WTC11 (cell line): ENCODE measurements around the gene GALNT2. TPM values are rescaled to one million over a fixed set of nuclear protein-coding genes. Genes with fewer than 3 reads are reported as not detected.

Experiments
- ATAC-seq: fragments of 200-7000 bp; cut with Tn5 transposase; 2 replicates; pipeline ENCODE4 v1.10.0; 2021; ENCODE audit warnings: mild to moderate bottlenecking, moderate library complexity
- CTCF ChIA-PET: fragments of 300-600 bp; sonication (Branson Sonifier 250); formaldehyde crosslinking; loops from one replicate; lab custom pipeline; 2021; ENCODE audit warnings: antibody characterized with exemption; lab: Charles Lee
- POLR2A ChIA-PET: fragments of 350-600 bp; sonication (Branson Sonifier 250); formaldehyde crosslinking; loops from one replicate; lab custom pipeline; 2021; ENCODE audit warnings: antibody characterized with exemption; lab: Charles Lee
- DNase-seq: peaks from one replicate; pipeline ENCODE4 v3.0.0; 2021; ENCODE audit warnings: low spot score
- H3K27ac Mint-ChIP-seq: 2 replicates; pipeline ENCODE4 v1.8.0; 2021; ENCODE audit warnings: mixed read lengths
- H3K27me3 Mint-ChIP-seq: 2 replicates; pipeline ENCODE4 v1.8.0; 2021; ENCODE audit warnings: low read depth, mild to moderate bottlenecking, moderate library complexity, mixed read lengths
- H3K36me3 Mint-ChIP-seq: 2 replicates; pipeline ENCODE4 v1.8.0; 2021; ENCODE audit warnings: mixed read lengths
- H3K4me1 Mint-ChIP-seq: 2 replicates; pipeline ENCODE4 v1.8.0; 2022; ENCODE audit warnings: mixed read lengths
- H3K4me3 Mint-ChIP-seq: 2 replicates; pipeline ENCODE4 v1.8.0; 2021; ENCODE audit warnings: mild to moderate bottlenecking, moderate library complexity, mixed read lengths
- H3K9me3 Mint-ChIP-seq: 2 replicates; pipeline ENCODE4 v1.8.0; 2021; ENCODE audit warnings: mixed read lengths
- ELF4 ChIP-seq: sonication (generic); formaldehyde crosslinking; IDR thresholded peaks from 2 replicates; pipeline ENCODE4 v1.8.1; 2022; ENCODE audit warnings: low read depth, mild to moderate bottlenecking, moderate library complexity, missing genetic modification reagents
- ESRRA ChIP-seq: sonication (generic); formaldehyde crosslinking; IDR thresholded peaks from 2 replicates; pipeline ENCODE4 v1.8.1; 2022; ENCODE audit warnings: mild to moderate bottlenecking, missing genetic modification reagents, borderline replicate concordance
- FOXP1 ChIP-seq: sonication (generic); formaldehyde crosslinking; IDR thresholded peaks from 2 replicates; pipeline ENCODE4 v1.8.0; 2022; ENCODE audit warnings: missing genetic modification reagents, mild to moderate bottlenecking, moderate library complexity, borderline replicate concordance
- OVOL2 ChIP-seq: fragments of 250-450 bp; sonication (Bioruptor Pico); IDR thresholded peaks from 2 replicates; pipeline ENCODE4 v1.9.0; 2021; ENCODE audit warnings: mild to moderate bottlenecking, borderline replicate concordance
- RELA ChIP-seq: sonication (generic); formaldehyde crosslinking; IDR thresholded peaks from 2 replicates; pipeline ENCODE4 v1.8.1; 2022; ENCODE audit warnings: missing genetic modification reagents, mild to moderate bottlenecking, borderline replicate concordance
- SMAD4 ChIP-seq: sonication (generic); formaldehyde crosslinking; IDR thresholded peaks from 2 replicates; pipeline ENCODE4 v1.8.0; 2022; ENCODE audit warnings: mild to moderate bottlenecking, missing genetic modification reagents
- TCF7 ChIP-seq: sonication (generic); formaldehyde crosslinking; IDR thresholded peaks from 2 replicates; pipeline ENCODE4 v1.8.0; 2022; ENCODE audit warnings: mild to moderate bottlenecking, low read depth, missing genetic modification reagents, moderate library complexity
- TEAD1 ChIP-seq: sonication (generic); formaldehyde crosslinking; IDR thresholded peaks from 2 replicates; pipeline ENCODE4 v1.8.0; 2022; ENCODE audit warnings: mild to moderate bottlenecking, missing genetic modification reagents
- TEAD4 ChIP-seq: sonication (generic); formaldehyde crosslinking; IDR thresholded peaks from 2 replicates; pipeline ENCODE4 v1.8.0; 2022; ENCODE audit warnings: mild to moderate bottlenecking, missing genetic modification reagents
- ZNF138 ChIP-seq: sonication (generic); formaldehyde crosslinking; conservative IDR thresholded peaks from 2 replicates; pipeline ENCODE4 v1.8.1; 2022; ENCODE audit warnings: mild to moderate bottlenecking, moderate library complexity, missing genetic modification reagents
- ZNF396 ChIP-seq: fragments of 250-450 bp; sonication (Bioruptor Pico); IDR thresholded peaks from 2 replicates; pipeline ENCODE4 v1.8.0; 2021; ENCODE audit warnings: mild to moderate bottlenecking, moderate library complexity, borderline replicate concordance
- total RNA-seq: library from RNA; stranded (reverse); gene quantifications from 3 replicates; pipeline ENCODE4 v1.2.3, GENCODE V29; 2021
- TF ChIP-seq, protein P1 (sequence below): sonication (generic); formaldehyde crosslinking; IDR thresholded peaks from 2 replicates; pipeline ENCODE4 v1.8.0; 2022; ENCODE audit warnings: mild to moderate bottlenecking, missing genetic modification reagents
- TF ChIP-seq, protein P2 (sequence below): sonication (generic); formaldehyde crosslinking; IDR thresholded peaks from 2 replicates; pipeline ENCODE4 v1.8.1; 2022; ENCODE audit warnings: low read depth, mild to moderate bottlenecking, moderate library complexity, missing genetic modification reagents, borderline replicate concordance
- TF ChIP-seq, protein P3 (sequence below): sonication (generic); formaldehyde crosslinking; IDR thresholded peaks from 2 replicates; pipeline ENCODE4 v1.8.1; 2022; ENCODE audit warnings: low read depth, missing genetic modification reagents, borderline replicate concordance
- TF ChIP-seq, protein P4 (sequence below): fragments of 250-450 bp; sonication (Bioruptor Pico); IDR thresholded peaks from 2 replicates; pipeline ENCODE4 v1.9.0; 2021; ENCODE audit warnings: mild to moderate bottlenecking
- TF ChIP-seq, protein P5 (sequence below): sonication (generic); formaldehyde crosslinking; IDR thresholded peaks from 2 replicates; pipeline ENCODE4 v1.8.1; 2022; ENCODE audit warnings: mild to moderate bottlenecking, missing genetic modification reagents, moderate library complexity, borderline replicate concordance
- TF ChIP-seq, protein P6 (sequence below): sonication (generic); formaldehyde crosslinking; IDR thresholded peaks from 2 replicates; pipeline ENCODE4 v1.8.0; 2023; ENCODE audit warnings: mild to moderate bottlenecking, missing genetic modification reagents

The GALNT2 gene
- total RNA-seq, 1 experiment from 2014 or later, result 74.8 TPM

DNA sequence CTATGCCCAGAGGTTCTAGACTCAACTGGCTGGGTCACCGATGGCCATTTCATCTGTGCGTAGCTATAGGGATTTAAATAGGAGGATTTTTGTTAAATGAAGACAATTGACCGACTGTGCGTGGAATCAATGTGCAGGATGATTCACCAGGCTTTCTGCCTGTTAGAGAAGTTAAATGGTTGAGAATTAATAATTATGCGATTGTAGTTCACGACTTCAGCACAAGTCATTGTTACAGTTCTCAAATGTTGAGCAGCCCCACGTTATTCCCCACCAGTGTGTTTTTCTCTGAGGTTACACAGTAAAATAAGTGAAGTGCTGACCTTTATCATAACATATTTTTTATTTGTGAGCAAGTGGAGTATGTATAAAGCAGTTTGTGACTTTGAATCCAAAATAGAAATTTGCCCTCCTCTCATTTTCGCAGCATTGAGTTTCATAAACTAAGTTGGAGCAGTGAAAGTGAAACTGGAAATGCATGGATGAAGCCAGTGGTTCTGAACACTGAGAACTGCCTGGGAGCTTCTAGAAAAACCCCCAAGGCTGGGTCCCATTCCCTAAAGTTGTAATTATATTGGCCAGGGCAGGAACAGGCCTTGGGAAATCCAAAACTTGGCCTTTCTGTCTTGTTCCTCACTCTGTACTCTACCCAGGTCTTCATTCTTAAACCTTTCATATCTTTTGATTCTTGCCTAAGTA is 102.6 kb downstream of the GALNT2 start:
- no peak for ATAC-seq

DNA sequence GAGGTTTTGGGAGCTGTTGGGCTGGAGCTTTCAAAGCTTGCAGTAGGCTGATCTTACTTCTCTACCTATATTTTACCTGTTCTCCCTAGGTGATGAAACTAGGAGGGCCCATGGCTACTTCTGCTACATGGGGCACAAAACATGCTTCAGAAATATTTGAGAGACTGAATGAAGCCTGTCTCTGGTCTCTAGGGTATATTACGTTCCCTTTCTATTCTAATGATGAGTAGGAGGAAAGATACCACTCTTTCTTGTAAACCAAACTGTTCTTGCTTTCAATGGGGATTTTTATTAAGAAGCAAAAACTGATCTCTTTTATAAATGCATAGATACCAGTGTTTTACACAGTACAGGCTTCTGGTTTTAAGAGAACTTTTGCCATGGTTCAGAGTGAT is 103.1 kb downstream of the GALNT2 start:
- no peak for ATAC-seq
- H3K4me1 Mint-ChIP-seq, result peaks cover 60% of the 10 kb centered on the region
- no peak overlapping the region for H3K4me3 Mint-ChIP-seq
- no peak for DNase-seq
- peak overlapping the region; percentile 58 for H3K27ac Mint-ChIP-seq
- no peaks in the 10 kb centered on the region for H3K27me3 Mint-ChIP-seq
- peaks cover 13% of the 10 kb centered on the region for H3K9me3 Mint-ChIP-seq
- CTCF ChIA-PET, result interaction anchor here (1.5 kb wide), 1 partner anchor 321 kb away, joined by 3 read pairs; no protein-coding TSS in a partner anchor
- H3K36me3 Mint-ChIP-seq, result peaks cover 12% of the 10 kb centered on the region
- POLR2A ChIA-PET, result interaction anchor here (0.6 kb wide), 1 partner anchor 78 kb away, joined by 5 read pairs; no protein-coding TSS in a partner anchor
- no peak for TF ChIP-seq TEAD4 (CRISPR knock-in tag)
- TF ChIP-seq, protein P1, sequence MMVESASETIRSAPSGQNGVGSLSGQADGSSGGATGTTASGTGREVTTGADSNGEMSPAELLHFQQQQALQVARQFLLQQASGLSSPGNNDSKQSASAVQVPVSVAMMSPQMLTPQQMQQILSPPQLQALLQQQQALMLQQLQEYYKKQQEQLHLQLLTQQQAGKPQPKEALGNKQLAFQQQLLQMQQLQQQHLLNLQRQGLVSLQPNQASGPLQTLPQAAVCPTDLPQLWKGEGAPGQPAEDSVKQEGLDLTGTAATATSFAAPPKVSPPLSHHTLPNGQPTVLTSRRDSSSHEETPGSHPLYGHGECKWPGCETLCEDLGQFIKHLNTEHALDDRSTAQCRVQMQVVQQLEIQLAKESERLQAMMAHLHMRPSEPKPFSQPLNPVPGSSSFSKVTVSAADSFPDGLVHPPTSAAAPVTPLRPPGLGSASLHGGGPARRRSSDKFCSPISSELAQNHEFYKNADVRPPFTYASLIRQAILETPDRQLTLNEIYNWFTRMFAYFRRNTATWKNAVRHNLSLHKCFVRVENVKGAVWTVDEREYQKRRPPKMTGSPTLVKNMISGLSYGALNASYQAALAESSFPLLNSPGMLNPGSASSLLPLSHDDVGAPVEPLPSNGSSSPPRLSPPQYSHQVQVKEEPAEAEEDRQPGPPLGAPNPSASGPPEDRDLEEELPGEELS (CRISPR knock-in tag), result no peak
- no peak for TF ChIP-seq TEAD1 (CRISPR knock-in tag)
- no peak for TF ChIP-seq TCF7
- no peak for TF ChIP-seq ZNF138 (CRISPR knock-in tag)
- TF ChIP-seq, protein P2, sequence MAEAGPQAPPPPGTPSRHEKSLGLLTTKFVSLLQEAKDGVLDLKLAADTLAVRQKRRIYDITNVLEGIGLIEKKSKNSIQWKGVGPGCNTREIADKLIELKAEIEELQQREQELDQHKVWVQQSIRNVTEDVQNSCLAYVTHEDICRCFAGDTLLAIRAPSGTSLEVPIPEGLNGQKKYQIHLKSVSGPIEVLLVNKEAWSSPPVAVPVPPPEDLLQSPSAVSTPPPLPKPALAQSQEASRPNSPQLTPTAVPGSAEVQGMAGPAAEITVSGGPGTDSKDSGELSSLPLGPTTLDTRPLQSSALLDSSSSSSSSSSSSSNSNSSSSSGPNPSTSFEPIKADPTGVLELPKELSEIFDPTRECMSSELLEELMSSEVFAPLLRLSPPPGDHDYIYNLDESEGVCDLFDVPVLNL (CRISPR knock-in tag), result no peak
- TF ChIP-seq FOXP1, result no peak
- TF ChIP-seq, protein P3, sequence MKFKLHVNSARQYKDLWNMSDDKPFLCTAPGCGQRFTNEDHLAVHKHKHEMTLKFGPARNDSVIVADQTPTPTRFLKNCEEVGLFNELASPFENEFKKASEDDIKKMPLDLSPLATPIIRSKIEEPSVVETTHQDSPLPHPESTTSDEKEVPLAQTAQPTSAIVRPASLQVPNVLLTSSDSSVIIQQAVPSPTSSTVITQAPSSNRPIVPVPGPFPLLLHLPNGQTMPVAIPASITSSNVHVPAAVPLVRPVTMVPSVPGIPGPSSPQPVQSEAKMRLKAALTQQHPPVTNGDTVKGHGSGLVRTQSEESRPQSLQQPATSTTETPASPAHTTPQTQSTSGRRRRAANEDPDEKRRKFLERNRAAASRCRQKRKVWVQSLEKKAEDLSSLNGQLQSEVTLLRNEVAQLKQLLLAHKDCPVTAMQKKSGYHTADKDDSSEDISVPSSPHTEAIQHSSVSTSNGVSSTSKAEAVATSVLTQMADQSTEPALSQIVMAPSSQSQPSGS (CRISPR knock-in tag), result no peak
- TF ChIP-seq OVOL2 (CRISPR knock-in tag), result no peak
- no peak for TF ChIP-seq ZNF396 (CRISPR knock-in tag)
- no peak for TF ChIP-seq ESRRA (CRISPR knock-in tag)

More for the DNA sequence above, 102.6 kb downstream of the GALNT2 start:
- Mint-ChIP-seq H3K36me3 (peaks cover 12% of the 10 kb centered on the region), H3K4me3 (no peak overlapping the region), H3K9me3 (peaks cover 13% of the 10 kb centered on the region), H3K27me3 (no peaks in the 10 kb centered on the region), H3K27ac (peak overlapping the region; percentile 58), H3K4me1 (peaks cover 59% of the 10 kb centered on the region)
- no peak for DNase-seq
- ChIA-PET POLR2A (no interaction called here), CTCF (interaction anchor here (1.5 kb wide), 1 partner anchor 320 kb away, joined by 3 read pairs; no protein-coding TSS in a partner anchor)
- TF ChIP-seq, protein P3 (CRISPR knock-in tag), result no peak
- TF ChIP-seq, protein P4, sequence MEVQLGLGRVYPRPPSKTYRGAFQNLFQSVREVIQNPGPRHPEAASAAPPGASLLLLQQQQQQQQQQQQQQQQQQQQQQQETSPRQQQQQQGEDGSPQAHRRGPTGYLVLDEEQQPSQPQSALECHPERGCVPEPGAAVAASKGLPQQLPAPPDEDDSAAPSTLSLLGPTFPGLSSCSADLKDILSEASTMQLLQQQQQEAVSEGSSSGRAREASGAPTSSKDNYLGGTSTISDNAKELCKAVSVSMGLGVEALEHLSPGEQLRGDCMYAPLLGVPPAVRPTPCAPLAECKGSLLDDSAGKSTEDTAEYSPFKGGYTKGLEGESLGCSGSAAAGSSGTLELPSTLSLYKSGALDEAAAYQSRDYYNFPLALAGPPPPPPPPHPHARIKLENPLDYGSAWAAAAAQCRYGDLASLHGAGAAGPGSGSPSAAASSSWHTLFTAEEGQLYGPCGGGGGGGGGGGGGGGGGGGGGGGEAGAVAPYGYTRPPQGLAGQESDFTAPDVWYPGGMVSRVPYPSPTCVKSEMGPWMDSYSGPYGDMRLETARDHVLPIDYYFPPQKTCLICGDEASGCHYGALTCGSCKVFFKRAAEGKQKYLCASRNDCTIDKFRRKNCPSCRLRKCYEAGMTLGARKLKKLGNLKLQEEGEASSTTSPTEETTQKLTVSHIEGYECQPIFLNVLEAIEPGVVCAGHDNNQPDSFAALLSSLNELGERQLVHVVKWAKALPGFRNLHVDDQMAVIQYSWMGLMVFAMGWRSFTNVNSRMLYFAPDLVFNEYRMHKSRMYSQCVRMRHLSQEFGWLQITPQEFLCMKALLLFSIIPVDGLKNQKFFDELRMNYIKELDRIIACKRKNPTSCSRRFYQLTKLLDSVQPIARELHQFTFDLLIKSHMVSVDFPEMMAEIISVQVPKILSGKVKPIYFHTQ, result no peak
- TF ChIP-seq ELF4 (CRISPR knock-in tag) (no peak), SMAD4 (CRISPR knock-in tag) (no peak), RELA (CRISPR knock-in tag) (no peak), FOXP1 (no peak)
- TF ChIP-seq, protein P5, sequence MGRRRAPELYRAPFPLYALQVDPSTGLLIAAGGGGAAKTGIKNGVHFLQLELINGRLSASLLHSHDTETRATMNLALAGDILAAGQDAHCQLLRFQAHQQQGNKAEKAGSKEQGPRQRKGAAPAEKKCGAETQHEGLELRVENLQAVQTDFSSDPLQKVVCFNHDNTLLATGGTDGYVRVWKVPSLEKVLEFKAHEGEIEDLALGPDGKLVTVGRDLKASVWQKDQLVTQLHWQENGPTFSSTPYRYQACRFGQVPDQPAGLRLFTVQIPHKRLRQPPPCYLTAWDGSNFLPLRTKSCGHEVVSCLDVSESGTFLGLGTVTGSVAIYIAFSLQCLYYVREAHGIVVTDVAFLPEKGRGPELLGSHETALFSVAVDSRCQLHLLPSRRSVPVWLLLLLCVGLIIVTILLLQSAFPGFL, result no peak
- TF ChIP-seq, protein P6, sequence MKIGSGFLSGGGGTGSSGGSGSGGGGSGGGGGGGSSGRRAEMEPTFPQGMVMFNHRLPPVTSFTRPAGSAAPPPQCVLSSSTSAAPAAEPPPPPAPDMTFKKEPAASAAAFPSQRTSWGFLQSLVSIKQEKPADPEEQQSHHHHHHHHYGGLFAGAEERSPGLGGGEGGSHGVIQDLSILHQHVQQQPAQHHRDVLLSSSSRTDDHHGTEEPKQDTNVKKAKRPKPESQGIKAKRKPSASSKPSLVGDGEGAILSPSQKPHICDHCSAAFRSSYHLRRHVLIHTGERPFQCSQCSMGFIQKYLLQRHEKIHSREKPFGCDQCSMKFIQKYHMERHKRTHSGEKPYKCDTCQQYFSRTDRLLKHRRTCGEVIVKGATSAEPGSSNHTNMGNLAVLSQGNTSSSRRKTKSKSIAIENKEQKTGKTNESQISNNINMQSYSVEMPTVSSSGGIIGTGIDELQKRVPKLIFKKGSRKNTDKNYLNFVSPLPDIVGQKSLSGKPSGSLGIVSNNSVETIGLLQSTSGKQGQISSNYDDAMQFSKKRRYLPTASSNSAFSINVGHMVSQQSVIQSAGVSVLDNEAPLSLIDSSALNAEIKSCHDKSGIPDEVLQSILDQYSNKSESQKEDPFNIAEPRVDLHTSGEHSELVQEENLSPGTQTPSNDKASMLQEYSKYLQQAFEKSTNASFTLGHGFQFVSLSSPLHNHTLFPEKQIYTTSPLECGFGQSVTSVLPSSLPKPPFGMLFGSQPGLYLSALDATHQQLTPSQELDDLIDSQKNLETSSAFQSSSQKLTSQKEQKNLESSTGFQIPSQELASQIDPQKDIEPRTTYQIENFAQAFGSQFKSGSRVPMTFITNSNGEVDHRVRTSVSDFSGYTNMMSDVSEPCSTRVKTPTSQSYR, result no peak
